DOHH2 (cell line): ENCODE measurements around the gene TDG.

ENCODE experiments used
- EZH2phosphoT487 ChIP-seq: fragments of 200-600 bp; sonication (generic); IDR thresholded peaks from 2 replicates; pipeline ENCODE4 v1.6.1; 2017; ENCODE audit warnings: borderline replicate concordance, mild to moderate bottlenecking, antibody characterized with exemption, low read length, moderate library complexity, mixed read lengths
- TF ChIP-seq, protein P1 (sequence below): fragments of 200-600 bp; sonication (generic); IDR thresholded peaks from one replicate; pipeline ENCODE4 v1.5.1; 2014; ENCODE audit warnings: antibody characterized with exemption, mild to moderate bottlenecking, low read depth, low read length; ENCODE audit not compliant: poor library complexity, severe bottlenecking

DNA sequence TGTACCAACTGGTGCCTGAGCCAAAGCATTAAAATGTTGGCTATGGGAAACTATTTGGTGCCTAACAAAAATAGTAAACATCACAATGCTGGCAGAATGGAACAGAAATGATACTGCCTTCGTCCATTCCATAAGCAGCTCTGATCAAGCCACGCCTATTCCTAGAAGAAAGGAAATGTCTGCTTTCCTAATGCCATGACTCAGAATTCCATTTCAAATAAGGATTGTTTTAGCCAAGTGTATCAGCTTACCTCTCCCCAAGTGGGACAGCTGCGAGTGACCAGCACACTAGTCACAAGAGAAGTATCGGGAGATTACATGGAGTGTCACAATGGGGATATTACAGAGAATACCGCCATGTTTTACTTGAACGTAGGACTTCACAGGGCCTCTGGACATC is 45.6 kb downstream of the TDG start:
- TF ChIP-seq, protein P1, sequence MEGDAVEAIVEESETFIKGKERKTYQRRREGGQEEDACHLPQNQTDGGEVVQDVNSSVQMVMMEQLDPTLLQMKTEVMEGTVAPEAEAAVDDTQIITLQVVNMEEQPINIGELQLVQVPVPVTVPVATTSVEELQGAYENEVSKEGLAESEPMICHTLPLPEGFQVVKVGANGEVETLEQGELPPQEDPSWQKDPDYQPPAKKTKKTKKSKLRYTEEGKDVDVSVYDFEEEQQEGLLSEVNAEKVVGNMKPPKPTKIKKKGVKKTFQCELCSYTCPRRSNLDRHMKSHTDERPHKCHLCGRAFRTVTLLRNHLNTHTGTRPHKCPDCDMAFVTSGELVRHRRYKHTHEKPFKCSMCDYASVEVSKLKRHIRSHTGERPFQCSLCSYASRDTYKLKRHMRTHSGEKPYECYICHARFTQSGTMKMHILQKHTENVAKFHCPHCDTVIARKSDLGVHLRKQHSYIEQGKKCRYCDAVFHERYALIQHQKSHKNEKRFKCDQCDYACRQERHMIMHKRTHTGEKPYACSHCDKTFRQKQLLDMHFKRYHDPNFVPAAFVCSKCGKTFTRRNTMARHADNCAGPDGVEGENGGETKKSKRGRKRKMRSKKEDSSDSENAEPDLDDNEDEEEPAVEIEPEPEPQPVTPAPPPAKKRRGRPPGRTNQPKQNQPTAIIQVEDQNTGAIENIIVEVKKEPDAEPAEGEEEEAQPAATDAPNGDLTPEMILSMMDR = no peak
- no peak for TF ChIP-seq EZH2phosphoT487
